NCI-H146 (cell line): ENCODE data around the gene KRTAP12-2.
"Not testable (repeated sequence)": the region's sequence is repeated elsewhere in the genome, so short reads cannot be mapped to it uniquely, and the experiment has no call there.

Source experiments
- DNase-seq: peaks from one replicate; lab custom pipeline; 2025; lab: John Stamatoyannopoulos, UW

KRTAP12-2 gene

GRCh38 chr21:44684077-44684476 is 17.4 kb upstream of the KRTAP12-2 start:
- no peak for DNase-seq

- no peak for DNase-seq
Observed at GRCh38 chr21:44682580-44683151, 15.9 kb upstream of the KRTAP12-2 start.

- DNase-seq, result peak; percentile 91
Observed at GRCh38 chr21:44681861-44682579, 15.3 kb upstream of the KRTAP12-2 start, which contains the start of gene KRTAP12-1. Gene KRTAP12-1, minus strand, starts transcription at chr21:44682163. Its CDS starts 40 bp downstream, at chr21:44682123.

- DNase-seq, result no peak
Observed at GRCh38 chr21:44681152-44681551, 14.4 kb upstream of the KRTAP12-2 start.

- no peak for DNase-seq
Observed at GRCh38 chr21:44677881-44678280, 11.2 kb upstream of the KRTAP12-2 start.

- no peak for DNase-seq
Observed at GRCh38 chr21:44671911-44672310, 5.2 kb upstream of the KRTAP12-2 start.

- DNase-seq, result no peak
Observed at GRCh38 chr21:44670642-44671432, 4.1 kb upstream of the KRTAP12-2 start.

GRCh38 chr21:44667612-44668011 is 885 bp upstream of the KRTAP12-2 start:
- DNase-seq, result no peak

- DNase-seq, result no peak
Observed at GRCh38 chr21:44664691-44665090, 2.0 kb downstream of the KRTAP12-2 start.

- not testable (repeated sequence) for DNase-seq
Observed at GRCh38 chr21:44661567-44661966, 5.2 kb downstream of the KRTAP12-2 start.

- no peak for DNase-seq
Observed at GRCh38 chr21:44658913-44659595, 7.7 kb downstream of the KRTAP12-2 start.

- DNase-seq, result no peak
Observed at GRCh38 chr21:44658541-44658910, 8.2 kb downstream of the KRTAP12-2 start.

GRCh38 chr21:44657635-44658540 is 8.8 kb downstream of the KRTAP12-2 start, which contains the start of gene KRTAP12-3:
Gene KRTAP12-3, plus strand, starts transcription at chr21:44657932. Its CDS starts 48 bp downstream, at chr21:44657980.
- DNase-seq, result no peak

GRCh38 chr21:44656868-44657267 is 9.9 kb downstream of the KRTAP12-2 start:
- DNase-seq, result no peak

- DNase-seq, result no peak
Observed at GRCh38 chr21:44654576-44655175, 12.1 kb downstream of the KRTAP12-2 start, which contains the start of gene KRTAP12-4. Gene KRTAP12-4, minus strand, starts transcription at chr21:44654659. Its CDS starts 45 bp downstream, at chr21:44654614.

GRCh38 chr21:44653656-44654575 is 12.8 kb downstream of the KRTAP12-2 start:
- DNase-seq, result peak; percentile 67

- no peak for DNase-seq
Observed at GRCh38 chr21:44653123-44653522, 13.6 kb downstream of the KRTAP12-2 start.

GRCh38 chr21:44650973-44651675 is 15.6 kb downstream of the KRTAP12-2 start:
- DNase-seq, result no peak
